BE2C (cell line): ENCODE data around the gene SPIRE1.
"Not testable (repeated sequence)": the region's sequence is repeated elsewhere in the genome, so short reads cannot be mapped to it uniquely, and the experiment has no call there.

Experiments used
- DNase-seq: peaks from one replicate; pipeline ENCODE4 v3.0.0-alpha.2; 2020
- H3K27me3 ChIP-seq: fragments of 250-450 bp; sonication (Bioruptor Pico); 2 replicates; pipeline ENCODE4 v1.5.1; 2020; ENCODE audit warnings: mild to moderate bottlenecking
- H3K36me3 ChIP-seq: fragments of 250-450 bp; sonication (Bioruptor Pico); 2 replicates; pipeline ENCODE4 v1.5.1; 2020; ENCODE audit warnings: mild to moderate bottlenecking
- H3K4me1 ChIP-seq: fragments of 250-450 bp; sonication (Bioruptor Pico); 2 replicates; pipeline ENCODE4 v1.5.1; 2020
- H3K4me3 ChIP-seq: 2 replicates; pipeline ENCODE4 v1.5.1; 2011; ENCODE audit warnings: low read depth, low read length
- H3K9me3 ChIP-seq: fragments of 250-450 bp; sonication (Bioruptor Pico); 2 replicates; pipeline ENCODE4 v1.5.1; 2020
- CTCF ChIP-seq: IDR thresholded peaks from 2 replicates; pipeline ENCODE4 v1.5.1; 2012; ENCODE audit warnings: mild to moderate bottlenecking, low read depth, low read length

Gene SPIRE1

GRCh38 chr18:12654971-12655370 lies 2.9 kb downstream of the SPIRE1 start:
- Histone ChIP-seq H3K4me1 (no peaks in the 10 kb centered on the region), H3K27me3 (no peaks in the 10 kb centered on the region), H3K36me3 (no peaks in the 10 kb centered on the region), H3K9me3 (no peaks in the 10 kb centered on the region), H3K4me3 (no peak overlapping the region)
- TF ChIP-seq CTCF, result no peak
- DNase-seq, result no peak

DNA sequence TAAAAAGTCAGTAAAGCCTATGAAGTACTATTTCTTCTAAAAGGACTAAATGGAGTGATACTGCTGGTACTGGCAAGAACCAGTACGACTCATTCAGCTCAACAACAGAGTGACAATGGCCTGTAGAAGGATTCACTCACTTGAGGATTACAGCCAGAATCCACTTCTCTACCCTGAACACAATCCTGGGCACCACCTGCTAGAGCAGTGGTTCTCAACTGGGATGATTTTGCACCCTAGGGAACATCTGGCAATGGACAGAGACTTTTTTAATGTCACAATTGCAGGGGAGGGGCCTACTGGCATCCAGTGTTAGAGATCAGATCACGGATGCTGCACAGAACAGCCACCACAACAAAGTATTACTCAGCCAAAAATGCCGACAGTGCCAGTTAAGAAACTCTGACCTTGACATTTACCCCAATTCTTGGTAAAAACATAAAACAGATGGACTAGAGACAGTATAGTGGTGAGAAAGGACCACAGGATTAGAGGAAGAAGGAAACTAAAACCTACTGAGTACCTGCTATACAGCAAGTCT lies 5.0 kb downstream of the SPIRE1 start:
- no peaks in the 10 kb centered on the region for H3K4me1 ChIP-seq
- DNase-seq, result no peak
- no peak overlapping the region for H3K4me3 ChIP-seq
- TF ChIP-seq CTCF, result no peak
- no peaks in the 10 kb centered on the region for H3K27me3 ChIP-seq
- no peaks in the 10 kb centered on the region for H3K36me3 ChIP-seq
- no peaks in the 10 kb centered on the region for H3K9me3 ChIP-seq

- no peak for TF ChIP-seq CTCF
- no peak overlapping the region for H3K4me3 ChIP-seq
- no peaks in the 10 kb centered on the region for H3K9me3 ChIP-seq
- no peak for DNase-seq
- H3K36me3 ChIP-seq, result no peaks in the 10 kb centered on the region
- H3K4me1 ChIP-seq, result no peaks in the 10 kb centered on the region
- H3K27me3 ChIP-seq, result no peaks in the 10 kb centered on the region
Observed at GRCh38 chr18:12651651-12652050, 6.3 kb downstream of the SPIRE1 start.

GRCh38 chr18:12647773-12648172 lies 10.1 kb downstream of the SPIRE1 start:
- no peaks in the 10 kb centered on the region for H3K27me3 ChIP-seq
- no peaks in the 10 kb centered on the region for H3K4me1 ChIP-seq
- H3K36me3 ChIP-seq, result no peaks in the 10 kb centered on the region
- no peak overlapping the region for H3K4me3 ChIP-seq
- no peak for TF ChIP-seq CTCF
- no peaks in the 10 kb centered on the region for H3K9me3 ChIP-seq
- no peak for DNase-seq

DNA sequence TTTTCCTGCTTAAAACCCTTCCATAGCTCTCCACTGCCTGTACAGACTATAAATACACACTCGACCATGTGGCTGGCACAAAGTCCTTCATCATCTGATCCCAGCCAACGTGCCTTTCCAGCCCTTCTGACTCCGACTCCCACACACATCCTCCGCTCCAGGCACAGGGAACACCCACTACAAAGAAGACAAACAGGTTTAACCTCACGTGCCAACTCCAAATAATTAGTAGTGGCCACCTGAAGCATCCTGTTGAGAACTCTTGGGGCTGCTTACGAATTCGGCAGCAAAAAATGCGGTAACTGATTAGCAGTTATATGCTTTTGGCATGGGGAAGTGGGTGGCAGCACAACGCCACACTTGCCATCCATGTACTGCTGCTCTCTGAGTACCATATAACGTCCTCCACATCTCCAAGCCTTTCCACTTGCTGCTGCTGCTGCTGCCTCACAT lies 12.1 kb downstream of the SPIRE1 start:
- no peak for DNase-seq
- Histone ChIP-seq H3K4me3 (no peak overlapping the region), H3K36me3 (no peaks in the 10 kb centered on the region), H3K4me1 (no peaks in the 10 kb centered on the region), H3K27me3 (no peaks in the 10 kb centered on the region), H3K9me3 (no peaks in the 10 kb centered on the region)
- no peak for TF ChIP-seq CTCF

DNA sequence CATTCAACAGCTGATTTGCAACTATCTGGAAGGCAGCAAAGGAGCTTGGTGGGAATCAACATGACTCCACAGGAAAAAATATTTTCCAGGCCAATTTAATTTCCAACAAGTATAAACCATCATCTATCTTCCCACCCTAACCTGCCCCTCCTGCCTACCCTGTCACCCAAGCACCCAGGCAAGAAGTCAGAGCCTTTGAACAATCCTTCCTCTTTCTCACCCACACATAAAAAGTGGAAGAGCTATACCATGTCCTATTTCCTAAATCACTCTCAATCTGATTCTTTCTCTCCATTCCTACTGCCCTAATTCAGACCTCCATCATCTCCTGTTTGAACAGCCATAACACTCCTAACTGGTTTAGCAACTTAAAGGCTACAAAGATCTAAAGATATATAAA lies 12.7 kb downstream of the SPIRE1 start:
- Histone ChIP-seq H3K4me1 (no peaks in the 10 kb centered on the region), H3K4me3 (no peak overlapping the region), H3K9me3 (no peaks in the 10 kb centered on the region), H3K36me3 (no peaks in the 10 kb centered on the region), H3K27me3 (no peaks in the 10 kb centered on the region)
- DNase-seq, result no peak
- TF ChIP-seq CTCF, result no peak

- H3K4me3 ChIP-seq, H3K27me3 ChIP-seq, H3K36me3 ChIP-seq, H3K4me1 ChIP-seq, H3K9me3 ChIP-seq, DNase-seq: not testable (repeated sequence)
Observed at GRCh38 chr18:12643756-12644155, 14.2 kb downstream of the SPIRE1 start.
